Heart left ventricle (tissue), 16 donors: ENCODE measurements around the gene COL8A2. TPM values are rescaled to one million over a fixed set of nuclear protein-coding genes. Genes with fewer than 3 reads are reported as not detected.

ENCODE experiments used
- ATAC-seq, 4 donors: fragments of 200-7000 bp; cut with Tn5 transposase; one replicate each; pipeline ENCODE4 v1.9.1; 2020 to 2022; ENCODE audit warnings: moderate library complexity in 4 of 4, mild to moderate bottlenecking in 3 of 4, moderate number of reproducible peaks in 1 of 4
- DNase-seq, 5 donors: peaks; one replicate each; pipeline ENCODE4 v3.0.0-alpha.2; 2020
- H3K27ac ChIP-seq, 12 donors: fragments of 200-600 bp; sonication (generic) in 4 of 12; one replicate each; pipeline versions ENCODE4 v1.5.0 to v1.8.0; 2016 to 2022; ENCODE audit warnings: mild to moderate bottlenecking in 2 of 12
- H3K27me3 ChIP-seq, 9 donors: fragments of 200-600 bp; sonication (generic) in 2 of 9; one replicate each; pipeline versions ENCODE4 v1.5.1 to v1.8.0; 2016 to 2022; ENCODE audit warnings: mild to moderate bottlenecking in 3 of 9
- H3K36me3 ChIP-seq, 9 donors: fragments of 200-600 bp; sonication (generic) in 2 of 9; one replicate each; pipeline versions ENCODE4 v1.5.0 to v1.8.0; 2018 to 2022; ENCODE audit warnings: mild to moderate bottlenecking in 2 of 9
- H3K4me1 ChIP-seq, 12 donors: fragments of 200-600 bp; sonication (generic) in 4 of 12; one replicate each; pipeline versions ENCODE4 v1.5.0 to v1.8.0; 2016 to 2022; ENCODE audit warnings: mild to moderate bottlenecking in 3 of 12
- H3K4me3 ChIP-seq, 12 donors: fragments of 200-600 bp; sonication (generic) in 4 of 12; one replicate each; pipeline versions ENCODE4 v1.5.0 to v1.8.0; 2017 to 2022; ENCODE audit warnings: mild to moderate bottlenecking in 9 of 12, moderate library complexity in 4 of 12
- H3K9me3 ChIP-seq, 12 donors: fragments of 200-600 bp; sonication (generic) in 4 of 12; one replicate each; pipeline versions ENCODE4 v1.5.0 to v1.8.0; 2016 to 2022; ENCODE audit warnings: mild to moderate bottlenecking in 1 of 12
- CTCF ChIP-seq, 12 donors: fragments of 200-600 bp; sonication (generic) in 4 of 12; IDR thresholded peaks; one replicate each; pipeline versions ENCODE4 v1.5.0 to v1.8.0; 2018 to 2022; ENCODE audit warnings: antibody characterized with exemption in 12 of 12, mild to moderate bottlenecking in 5 of 12
- POLR2A ChIP-seq, 2 donors: fragments of 450-650 bp; IDR thresholded peaks; one replicate each; pipeline ENCODE4 v1.6.1; 2017; ENCODE audit warnings: antibody characterized with exemption in 2 of 2, mild to moderate bottlenecking in 2 of 2, moderate library complexity in 2 of 2
- WGBS, 4 donors: extraction: QIAGEN DNeasy Blood & Tissue Kit in 2 of 4; methylation state at CpG; one replicate each; pipeline versions ENCODE4 v1.1.5 to v1.1.7; 2013 to 2018; 5-methylcytosine and 5-hydroxymethylcytosine counted together
- intact Hi-C, 10 donors: fragments of 100-400 bp; cut with DNase I; formaldehyde crosslinking; loops; one replicate each; pipeline versions ENCODE4 v1.11.1 to v1.14.2; 2022
- polyA plus RNA-seq, 2 donors: library from polyadenylated mRNA; stranded (reverse); fragments of 200-250 nt; gene quantifications; one replicate each; pipeline ENCODE4 v1.2.3, GENCODE V29; 2013
- total RNA-seq, 9 donors: library from RNA; depleted of rRNA in 2 of 9; stranded (reverse); fragments of >200 nt in 2 of 9; fragmentation: NEBNext Ultra II Directional in 3 of 9; extraction: Animal tissue kit (Norgen Biotek cat#: 25700) in 3 of 9; gene quantifications; one replicate each; pipeline versions ENCODE4 v1.1.0 to v1.2.4, GENCODE V29; 2016 to 2023
- donor health status: ischemic (EF 13 %, LVEDD 7.1; RV severe dilation, severe dysfunction).
- donor health status: healthy with polysubstance abuse.
- donor health status: DM: no; HTN: yes; CAD: no.
- donor health status: DM: no; HTN: no; CAD: no.
- donor health status: ischemic (EF 25% LVEDD 6.9; RV normal size, moderate dysfunction).
- donor health status: ischemic (EF 25% LVEDD 5.7; RV mildly dilated, moderate dysfunction).
- donor health status: healthy.
- donor health status: DM: yes; HTN: yes; CAD: no.
- donor health status: ischemic (EF 35%, LVEDD 5.7; RV mildly dilated, moderate dysfunction).
- donor health status: nonischemic (EF 11% LVEDD 7.7; RV severe dilation, severe dysfunction).
- donor health status: DM: yes; HTN: yes; CAD: no.
- donor health status: PGD.
- donor health status: ischemic (EF 29% LVEDD 5.4; RV normal size, mild dysfunction).
- donor health status: nonischemic (EF 23%, LVEDD 6.1; RV moderate dilation, normal function).

COL8A2 gene
- total and polyA plus RNA-seq, 11 donors, result 0.33 to 2.6 (median 0.60) TPM

- H3K4me1 ChIP-seq, result peaks cover 0 to 45% (median 19%) of the 10 kb centered on the region in 12 donors
- no peaks in the 10 kb centered on the region for H3K9me3 ChIP-seq
- H3K4me3 ChIP-seq, result no peak overlapping the region
- no peak for TF ChIP-seq CTCF (IDR thresholded peaks at IDR 0.05)
- no peak for TF ChIP-seq POLR2A (IDR thresholded peaks at IDR 0.05)
- ATAC-seq (peak in 1 of 4 donors; percentile 2), DNase-seq (no peak)
- intact Hi-C loops, result loop anchor here (2.0 to 5.0 kb wide), 8 partner anchors 34 to 324 kb away; no protein-coding TSS in a partner anchor
- 87 to 95% (median 92%) methylated on average over 8 to 33 of the region's 33 CpGs for WGBS, 4 donors
- no peaks in the 10 kb centered on the region for H3K27me3 ChIP-seq
- peaks cover 0 to 35% (median 26%) of the 10 kb centered on the region in 9 donors for H3K36me3 ChIP-seq
- no peak overlapping the region for H3K27ac ChIP-seq
Measured at GRCh38 chr1:36097693-36098585, 27.1 kb downstream of the COL8A2 start.

GRCh38 chr1:36096500-36097432 is 28.3 kb downstream of the COL8A2 start:
- intact Hi-C loops, result loop anchor here in 9 of 10 donors (5.0 kb wide), 4 partner anchors 36 to 326 kb away; no protein-coding TSS in a partner anchor
- WGBS, 4 donors, result 69 to 76% (median 71%) methylated on average over 13 to 16 of the region's 16 CpGs

GRCh38 chr1:36095760-36096405 is 29.1 kb downstream of the COL8A2 start:
- Histone ChIP-seq H3K36me3 (peaks cover 4 to 55% (median 46%) of the 10 kb centered on the region in 9 donors), H3K27ac (peak overlapping the region in 1 of 12 donors; percentile 38), H3K27me3 (no peaks in the 10 kb centered on the region), H3K9me3 (no peaks in the 10 kb centered on the region), H3K4me1 (peaks cover 0 to 50% (median 23%) of the 10 kb centered on the region in 12 donors), H3K4me3 (no peak overlapping the region)
- DNase-seq (no peak), ATAC-seq (no peak)
- 60 to 71% (median 61%) methylated on average over 14 to 15 of the region's 15 CpGs for WGBS, 4 donors
- intact Hi-C loops, result loop anchor here in 9 of 10 donors (5.0 kb wide), 4 partner anchors 36 to 326 kb away; no protein-coding TSS in a partner anchor
- no peak for TF ChIP-seq CTCF (IDR thresholded peaks at IDR 0.05)
- TF ChIP-seq POLR2A (IDR thresholded peaks at IDR 0.05), result no peak

More at GRCh38 chr1:36096500-36097432, 28.3 kb downstream of the COL8A2 start:
- TF ChIP-seq POLR2A (IDR thresholded peaks at IDR 0.05), result no peak
- no peak for ATAC-seq
- Histone ChIP-seq H3K27me3 (no peaks in the 10 kb centered on the region), H3K27ac (no peak overlapping the region), H3K4me3 (no peak overlapping the region), H3K36me3 (peaks cover 4 to 47% (median 38%) of the 10 kb centered on the region in 9 donors), H3K9me3 (no peaks in the 10 kb centered on the region), H3K4me1 (peaks cover 0 to 47% (median 20%) of the 10 kb centered on the region in 12 donors)
- DNase-seq, result no peak

- H3K9me3 ChIP-seq, result no peaks in the 10 kb centered on the region
Measured at GRCh38 chr1:36094621-36095061, 30.4 kb downstream of the COL8A2 start.

More at GRCh38 chr1:36094621-36095061, 30.4 kb downstream of the COL8A2 start:
- Histone ChIP-seq H3K4me1 (peaks cover 0 to 53% (median 26%) of the 10 kb centered on the region in 12 donors), H3K27me3 (no peaks in the 10 kb centered on the region), H3K27ac (peak overlapping the region in 2 of 12 donors; percentile 22 to 63), H3K36me3 (peaks cover 4 to 57% (median 48%) of the 10 kb centered on the region in 9 donors), H3K4me3 (no peak overlapping the region)
- DNase-seq (no peak), ATAC-seq (no peak)
- TF ChIP-seq POLR2A (IDR thresholded peaks at IDR 0.05) (no peak), CTCF (IDR thresholded peaks at IDR 0.05) (no peak)
- WGBS, 4 donors, result 70 to 88% (median 81%) methylated on average over 5 to 8 of the region's 8 CpGs
- intact Hi-C loops, result loop anchor here in 9 of 10 donors (5.0 kb wide), 4 partner anchors 38 to 328 kb away; no protein-coding TSS in a partner anchor
